GM19043 (cell line): ENCODE results near the gene LOXL1.
A peak's percentile ranks its signal among the peaks of the same experiment; 100 is the strongest.
"Not testable (repeated sequence)": the region's sequence is repeated elsewhere in the genome, so short reads cannot be mapped to it uniquely, and the experiment has no call there.

Experiments
- ATAC-seq: cut with Tn5 transposase; IDR thresholded peaks from one replicate; pipeline ENCODE4 v1.9.1; 2021; ENCODE audit warnings: low read depth; ENCODE audit not compliant: unreplicated experiment

Gene LOXL1

GRCh38 chr15:73950831-73951561, 24.7 kb downstream of the LOXL1 start:
- ATAC-seq = peak; percentile 84

GRCh38 chr15:73951601-73952000, 25.3 kb downstream of the LOXL1 start:
- ATAC-seq = no peak

- ATAC-seq = no peak
Observed at GRCh38 chr15:73952171-73952912, 26.1 kb downstream of the LOXL1 start.

GRCh38 chr15:73952913-73953750, 26.9 kb downstream of the LOXL1 start:
- ATAC-seq = no peak

- no peak for ATAC-seq
Observed at GRCh38 chr15:73954188-73955145, 28.2 kb downstream of the LOXL1 start.

- no peak for ATAC-seq
Observed at GRCh38 chr15:73955326-73955725, 29.1 kb downstream of the LOXL1 start.

GRCh38 chr15:73955861-73956742, 29.8 kb downstream of the LOXL1 start:
- no peak for ATAC-seq

- no peak for ATAC-seq
Observed at GRCh38 chr15:73956743-73957135, 30.5 kb downstream of the LOXL1 start.

GRCh38 chr15:73957276-73957675, 31.0 kb downstream of the LOXL1 start:
- no peak for ATAC-seq

- ATAC-seq = no peak
Observed at GRCh38 chr15:73957785-73958184, 31.5 kb downstream of the LOXL1 start.

GRCh38 chr15:73959012-73959581, 32.8 kb downstream of the LOXL1 start:
- no peak for ATAC-seq

GRCh38 chr15:73959801-73960200, 33.5 kb downstream of the LOXL1 start:
- ATAC-seq = no peak

- not testable (repeated sequence) for ATAC-seq
Observed at GRCh38 chr15:73960472-73961070, 34.3 kb downstream of the LOXL1 start.

GRCh38 chr15:73962433-73962832, 36.2 kb downstream of the LOXL1 start:
- ATAC-seq = no peak

- no peak for ATAC-seq
Observed at GRCh38 chr15:73964736-73965093, 38.5 kb downstream of the LOXL1 start.

- ATAC-seq = no peak
Observed at GRCh38 chr15:73965094-73965757, 39.0 kb downstream of the LOXL1 start.

- no peak for ATAC-seq
Observed at GRCh38 chr15:73965758-73966113, 39.5 kb downstream of the LOXL1 start.

GRCh38 chr15:73968461-73968860, 42.2 kb downstream of the LOXL1 start:
- ATAC-seq = no peak
